Left forelimb (tissue), 1 donor: ENCODE data around the gene PRKCD.

ENCODE experiments used
- DNase-seq: peaks from one replicate; pipeline ENCODE4 v3.0.0-alpha.2; 2018; ENCODE audit warnings: low spot score

Gene PRKCD

GRCh38 chr3:53190659-53191058 lies 29.6 kb downstream of the PRKCD start:
- DNase-seq, result no peak

GRCh38 chr3:53191836-53192480 lies 30.9 kb downstream of the PRKCD start:
- DNase-seq, result no peak

GRCh38 chr3:53192608-53193007 lies 31.6 kb downstream of the PRKCD start:
- no peak for DNase-seq

GRCh38 chr3:53193466-53194209 lies 32.6 kb downstream of the PRKCD start:
- DNase-seq, result peak; percentile 74

GRCh38 chr3:53194210-53195065 lies 33.4 kb downstream of the PRKCD start:
- peak; percentile 61 for DNase-seq

- DNase-seq, result no peak
Observed at GRCh38 chr3:53195066-53195450, 34.0 kb downstream of the PRKCD start.

- DNase-seq, result no peak
Observed at GRCh38 chr3:53195602-53196574, 34.9 kb downstream of the PRKCD start.

- no peak for DNase-seq
Observed at GRCh38 chr3:53196575-53197407, 35.8 kb downstream of the PRKCD start.

- DNase-seq, result no peak
Observed at GRCh38 chr3:53198256-53198977, 37.4 kb downstream of the PRKCD start.

GRCh38 chr3:53198996-53199395 lies 38.0 kb downstream of the PRKCD start:
- no peak for DNase-seq

- no peak for DNase-seq
Observed at GRCh38 chr3:53199834-53200233, 38.8 kb downstream of the PRKCD start.

GRCh38 chr3:53200501-53201498 lies 39.8 kb downstream of the PRKCD start:
- DNase-seq, result no peak

GRCh38 chr3:53202331-53203015 lies 41.5 kb downstream of the PRKCD start:
- DNase-seq, result no peak

- no peak for DNase-seq
Observed at GRCh38 chr3:53211706-53212702, 51.0 kb downstream of the PRKCD start.

- no peak for DNase-seq
Observed at GRCh38 chr3:53213276-53213675, 52.3 kb downstream of the PRKCD start.

- no peak for DNase-seq
Observed at GRCh38 chr3:53215816-53216215, 54.8 kb downstream of the PRKCD start.

- DNase-seq, result no peak
Observed at GRCh38 chr3:53216723-53217122, 55.7 kb downstream of the PRKCD start.
